Suprapubic skin (tissue), 4 donors: Measurements from ENCODE around the gene B4GAT1. TPM values are rescaled to one million over a fixed set of nuclear protein-coding genes. Genes with fewer than 3 reads are reported as not detected.

Experiments used
- DNase-seq, 2 donors: peaks; one replicate each; pipeline ENCODE4 v3.0.0-alpha.2; 2019; ENCODE audit warnings: low spot score in 2 of 2
- H3K27ac ChIP-seq: fragments of 200-600 bp; sonication (generic); one replicate; pipeline ENCODE4 v1.5.1; 2019
- H3K27me3 ChIP-seq: fragments of 200-600 bp; sonication (generic); one replicate; pipeline ENCODE4 v1.5.1; 2019
- H3K36me3 ChIP-seq: fragments of 200-600 bp; sonication (generic); one replicate; pipeline ENCODE4 v1.5.1; 2019
- H3K4me1 ChIP-seq: fragments of 200-600 bp; sonication (generic); one replicate; pipeline ENCODE4 v1.5.1; 2019
- H3K4me3 ChIP-seq: fragments of 200-600 bp; sonication (generic); one replicate; pipeline ENCODE4 v1.5.1; 2019; ENCODE audit warnings: mild to moderate bottlenecking
- H3K9me3 ChIP-seq: fragments of 200-600 bp; sonication (generic); one replicate; pipeline ENCODE4 v1.5.1; 2019
- EP300 ChIP-seq: sonication (generic); formaldehyde crosslinking; IDR thresholded peaks from one replicate; pipeline ENCODE4 v1.6.1; 2017; ENCODE audit warnings: antibody characterized with exemption
- POLR2A ChIP-seq, 2 donors: fragments of 450-650 bp; IDR thresholded peaks; one replicate each; pipeline ENCODE4 v1.6.1; 2017; ENCODE audit warnings: antibody characterized with exemption in 2 of 2, mild to moderate bottlenecking in 2 of 2, moderate library complexity in 2 of 2
- POLR2AphosphoS5 ChIP-seq, 3 donors: sonication (generic); formaldehyde crosslinking; IDR thresholded peaks; one replicate each; pipeline ENCODE4 v1.6.1; 2017; ENCODE audit warnings: antibody characterized with exemption in 3 of 3
- WGBS: methylation state at CpG from one replicate; pipeline ENCODE4 v1.1.5; 2018; 5-methylcytosine and 5-hydroxymethylcytosine counted together
- total RNA-seq, 4 donors: library from RNA; depleted of rRNA; stranded (reverse); fragments of >200 nt; gene quantifications; one replicate each; pipeline ENCODE4 v1.1.0, GENCODE V29; 2016
- TF ChIP-seq, protein P1 (sequence below), 2 donors: fragments of 200-600 bp in 1 of 2; fragments of 450-650 bp in 1 of 2; sonication (generic) in 1 of 2; IDR thresholded peaks; one replicate each; pipeline ENCODE4 v1.5.1; 2016 to 2019; ENCODE audit warnings: antibody characterized with exemption in 2 of 2, mild to moderate bottlenecking in 1 of 2, moderate library complexity in 1 of 2

B4GAT1 gene
- total RNA-seq, 4 donors from 2014 or later, result 14.4 to 31.9 (median 20.6) TPM

DNA sequence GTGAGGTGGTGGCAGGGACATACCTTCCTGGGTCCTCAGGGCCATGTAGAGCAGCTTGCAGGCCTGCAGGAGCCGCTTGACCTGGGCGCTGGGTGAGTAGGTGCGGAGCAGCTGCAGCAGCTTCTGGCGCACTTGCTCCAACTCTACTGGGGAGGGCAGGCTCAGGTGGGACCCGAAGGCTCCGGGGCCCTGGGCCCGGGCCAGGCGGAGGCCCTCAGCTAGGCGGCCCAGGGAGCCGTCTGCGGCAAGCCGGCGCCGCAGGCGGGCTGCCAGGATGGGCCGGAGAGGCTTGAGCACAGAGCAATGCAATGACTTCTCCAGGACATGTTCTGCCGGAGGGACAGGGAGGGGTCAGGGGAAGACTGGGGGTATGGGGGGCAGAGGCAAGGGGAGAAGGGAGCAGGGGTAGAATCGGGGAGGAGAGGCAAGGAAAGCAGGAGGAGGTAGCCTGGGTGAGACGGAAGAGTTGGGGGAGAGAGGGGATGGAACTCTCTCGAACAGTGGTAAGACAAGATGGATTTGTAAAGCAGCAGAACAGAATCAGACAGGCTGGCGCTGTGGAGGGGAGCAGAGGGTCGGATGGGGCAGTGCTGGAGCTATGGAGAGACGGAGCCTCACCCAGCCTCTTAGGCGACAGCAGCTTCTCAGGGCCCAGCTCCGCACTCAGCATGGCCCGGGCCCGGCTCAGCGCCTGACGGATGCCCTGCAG, 13.4 kb downstream of the B4GAT1 start:
- Histone ChIP-seq H3K27me3 (no peaks in the 10 kb centered on the region), H3K9me3 (no peaks in the 10 kb centered on the region), H3K27ac (no peak overlapping the region), H3K4me1 (peaks cover 58% of the 10 kb centered on the region), H3K36me3 (peaks cover 36% of the 10 kb centered on the region), H3K4me3 (peak overlapping the region; percentile 71)
- WGBS, result 73% methylated on average over 17 of the region's 29 CpGs
- TF ChIP-seq POLR2A (IDR thresholded peaks at IDR 0.05) (no peak), POLR2AphosphoS5 (IDR thresholded peaks at IDR 0.05) (no peak), EP300 (no peak)
- TF ChIP-seq, protein P1, sequence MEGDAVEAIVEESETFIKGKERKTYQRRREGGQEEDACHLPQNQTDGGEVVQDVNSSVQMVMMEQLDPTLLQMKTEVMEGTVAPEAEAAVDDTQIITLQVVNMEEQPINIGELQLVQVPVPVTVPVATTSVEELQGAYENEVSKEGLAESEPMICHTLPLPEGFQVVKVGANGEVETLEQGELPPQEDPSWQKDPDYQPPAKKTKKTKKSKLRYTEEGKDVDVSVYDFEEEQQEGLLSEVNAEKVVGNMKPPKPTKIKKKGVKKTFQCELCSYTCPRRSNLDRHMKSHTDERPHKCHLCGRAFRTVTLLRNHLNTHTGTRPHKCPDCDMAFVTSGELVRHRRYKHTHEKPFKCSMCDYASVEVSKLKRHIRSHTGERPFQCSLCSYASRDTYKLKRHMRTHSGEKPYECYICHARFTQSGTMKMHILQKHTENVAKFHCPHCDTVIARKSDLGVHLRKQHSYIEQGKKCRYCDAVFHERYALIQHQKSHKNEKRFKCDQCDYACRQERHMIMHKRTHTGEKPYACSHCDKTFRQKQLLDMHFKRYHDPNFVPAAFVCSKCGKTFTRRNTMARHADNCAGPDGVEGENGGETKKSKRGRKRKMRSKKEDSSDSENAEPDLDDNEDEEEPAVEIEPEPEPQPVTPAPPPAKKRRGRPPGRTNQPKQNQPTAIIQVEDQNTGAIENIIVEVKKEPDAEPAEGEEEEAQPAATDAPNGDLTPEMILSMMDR (IDR thresholded peaks at IDR 0.05), result no peak
- DNase-seq, result peak in 1 of 2 donors; percentile 32

DNA sequence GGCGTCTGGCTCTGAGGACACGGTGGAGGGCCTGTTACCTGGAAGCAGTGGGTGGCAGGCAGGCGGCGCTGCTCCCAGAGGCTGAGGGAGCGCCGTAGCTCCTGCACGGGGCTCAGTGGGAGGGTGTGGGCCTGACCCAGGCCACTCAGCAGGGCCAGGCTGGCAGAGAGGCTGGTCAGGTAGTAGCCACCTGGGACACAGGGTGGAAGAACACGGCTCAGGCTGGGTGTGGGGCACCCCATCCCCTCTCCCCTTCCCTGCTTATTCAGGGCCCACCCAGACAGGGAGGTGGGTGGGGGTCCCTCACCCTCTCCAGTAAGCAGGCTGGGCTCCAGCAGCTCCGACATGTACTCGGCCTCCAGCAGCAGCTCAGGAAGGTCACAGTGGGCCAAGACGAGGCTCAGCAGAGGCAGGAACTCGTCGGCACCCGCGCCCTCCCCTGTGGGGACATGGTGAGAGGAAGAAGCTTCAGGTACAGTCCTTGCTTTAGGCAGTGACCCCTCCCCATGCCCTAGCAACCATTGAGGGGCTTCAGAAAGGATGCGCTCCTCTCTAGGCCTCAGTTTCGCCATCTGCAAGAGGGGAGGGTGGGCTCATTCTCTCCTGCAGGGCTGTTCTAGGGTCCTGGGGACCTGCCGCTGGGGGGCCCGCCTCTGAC, 14.1 kb downstream of the B4GAT1 start:
- H3K27ac ChIP-seq, result no peak overlapping the region
- H3K9me3 ChIP-seq, result no peaks in the 10 kb centered on the region
- 67% methylated on average over 2 of the region's 19 CpGs for WGBS
- H3K36me3 ChIP-seq, result peaks cover 36% of the 10 kb centered on the region
- no peaks in the 10 kb centered on the region for H3K27me3 ChIP-seq
- no peak for DNase-seq
- H3K4me3 ChIP-seq, result no peak overlapping the region
- peaks cover 58% of the 10 kb centered on the region for H3K4me1 ChIP-seq
- no peak for TF ChIP-seq POLR2AphosphoS5 (IDR thresholded peaks at IDR 0.05)
- TF ChIP-seq EP300, result no peak
- TF ChIP-seq, protein P1 (IDR thresholded peaks at IDR 0.05), result no peak
- no peak for TF ChIP-seq POLR2A (IDR thresholded peaks at IDR 0.05)

DNA sequence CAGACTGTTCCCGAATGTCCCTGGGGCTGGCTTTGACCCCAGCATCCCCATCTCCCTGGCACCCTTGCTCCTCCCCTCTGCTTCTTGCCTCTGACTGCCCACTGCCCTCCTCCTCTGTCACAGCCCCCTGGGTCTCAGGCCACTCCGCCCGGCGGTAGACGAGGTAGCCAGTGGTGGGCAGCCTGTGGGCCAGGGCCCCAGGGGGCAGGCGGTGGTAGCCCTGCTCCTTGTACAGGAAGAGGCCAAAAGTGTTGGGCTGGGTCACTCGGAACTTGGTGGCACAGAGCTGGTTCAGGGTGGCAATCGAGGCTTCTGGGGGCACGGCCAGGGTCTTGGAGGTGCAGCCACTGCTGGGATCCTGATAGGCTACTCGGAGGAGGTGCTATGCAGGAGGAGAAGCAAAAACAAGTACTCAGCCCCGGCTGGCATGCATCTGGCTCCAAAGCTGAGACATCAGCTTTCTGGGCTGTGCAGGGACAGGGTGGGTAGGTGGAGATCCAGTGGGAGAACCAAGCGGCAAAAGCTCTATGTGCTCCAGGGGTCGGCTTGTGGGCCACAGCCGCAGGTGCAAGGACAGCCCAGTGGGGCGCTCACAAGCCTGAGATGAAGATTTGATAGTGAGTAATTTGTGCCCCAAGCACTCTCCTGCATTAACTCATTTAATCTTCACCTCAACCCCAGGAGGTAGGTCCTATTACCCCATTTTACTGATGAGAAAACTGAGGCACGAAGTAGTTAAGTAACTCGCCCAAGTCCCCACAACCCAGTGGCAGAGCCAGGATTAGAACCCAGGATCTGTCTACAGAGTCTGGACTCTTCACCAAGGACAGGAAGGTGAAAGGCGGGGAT, 14.8 kb downstream of the B4GAT1 start:
- H3K9me3 ChIP-seq, result no peaks in the 10 kb centered on the region
- WGBS, result 77% methylated on average over 16 of the region's 18 CpGs
- TF ChIP-seq POLR2A (IDR thresholded peaks at IDR 0.05), result no peak
- no peak for TF ChIP-seq EP300
- TF ChIP-seq POLR2AphosphoS5 (IDR thresholded peaks at IDR 0.05), result no peak
- TF ChIP-seq, protein P1 (IDR thresholded peaks at IDR 0.05), result no peak
- H3K27ac ChIP-seq, result no peak overlapping the region
- no peaks in the 10 kb centered on the region for H3K27me3 ChIP-seq
- H3K36me3 ChIP-seq, result peaks cover 30% of the 10 kb centered on the region
- DNase-seq, result no peak
- peaks cover 58% of the 10 kb centered on the region for H3K4me1 ChIP-seq
- H3K4me3 ChIP-seq, result no peak overlapping the region

DNA sequence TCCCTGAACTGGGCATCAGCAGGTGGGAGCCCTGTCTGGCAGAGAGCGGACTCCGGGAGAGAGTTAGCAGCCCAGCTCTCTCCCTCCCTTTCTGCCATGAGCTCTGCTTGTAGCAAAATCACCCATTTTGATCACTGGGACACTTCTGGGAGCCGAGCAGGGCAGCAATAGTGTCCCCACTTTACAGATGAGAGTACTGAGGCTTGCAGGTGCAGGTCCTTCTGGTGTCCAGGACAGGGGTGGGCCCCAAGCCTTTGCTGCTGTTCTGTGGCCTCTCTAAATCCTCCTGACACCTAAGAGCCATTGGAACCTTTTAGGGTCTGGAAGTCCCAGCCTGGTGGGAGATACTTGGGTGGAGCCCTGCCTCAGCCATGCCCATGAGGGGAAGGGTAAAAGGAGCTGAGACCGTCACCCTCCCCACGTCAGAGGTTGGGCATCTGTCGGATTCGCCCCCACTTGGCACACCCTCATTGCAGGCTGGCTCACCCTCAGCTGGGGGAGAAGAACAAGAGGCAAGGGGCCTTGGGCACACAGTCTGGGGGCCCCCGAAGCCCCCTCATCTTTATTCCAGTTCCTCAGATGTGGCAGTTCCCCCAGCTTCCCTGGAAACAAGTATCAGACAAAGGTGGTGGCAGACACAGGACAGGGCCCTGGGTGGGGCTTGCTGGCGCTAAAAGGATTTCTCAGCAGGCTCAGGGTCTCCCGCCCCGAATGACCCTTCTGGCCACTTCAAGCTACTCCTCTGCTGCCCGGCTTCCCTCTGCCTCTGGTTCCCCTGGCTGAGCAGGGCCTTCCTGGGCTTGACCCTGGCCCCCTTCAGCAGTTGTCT, 15.7 kb downstream of the B4GAT1 start:
- H3K4me1 ChIP-seq, result peaks cover 58% of the 10 kb centered on the region
- H3K27ac ChIP-seq, result no peak overlapping the region
- H3K4me3 ChIP-seq, result no peak overlapping the region
- peak in 1 of 2 donors; percentile 57 for DNase-seq
- H3K36me3 ChIP-seq, result peaks cover 26% of the 10 kb centered on the region
- H3K9me3 ChIP-seq, result no peaks in the 10 kb centered on the region
- H3K27me3 ChIP-seq, result no peaks in the 10 kb centered on the region
- WGBS, result 87% methylated on average over 7 of the region's 12 CpGs
- TF ChIP-seq POLR2A (IDR thresholded peaks at IDR 0.05), result no peak
- TF ChIP-seq, protein P1 (IDR thresholded peaks at IDR 0.05), result no peak
- no peak for TF ChIP-seq POLR2AphosphoS5 (IDR thresholded peaks at IDR 0.05)
- TF ChIP-seq EP300, result no peak
